CD4-positive, alpha-beta T cell treated with Interleukin-15 for 1 hour (primary cell): ENCODE measurements around the gene PIM3.
"Not testable (repeated sequence)": the region's sequence is repeated elsewhere in the genome, so short reads cannot be mapped to it uniquely, and the experiment has no call there.

ENCODE experiments used
- DNase-seq: peaks from one replicate; pipeline ENCODE4 v3.0.0-alpha.2; 2020

PIM3 gene

GRCh38 chr22:49968831-49969661, 8.5 kb downstream of the PIM3 start:
- DNase-seq = no peak

DNA sequence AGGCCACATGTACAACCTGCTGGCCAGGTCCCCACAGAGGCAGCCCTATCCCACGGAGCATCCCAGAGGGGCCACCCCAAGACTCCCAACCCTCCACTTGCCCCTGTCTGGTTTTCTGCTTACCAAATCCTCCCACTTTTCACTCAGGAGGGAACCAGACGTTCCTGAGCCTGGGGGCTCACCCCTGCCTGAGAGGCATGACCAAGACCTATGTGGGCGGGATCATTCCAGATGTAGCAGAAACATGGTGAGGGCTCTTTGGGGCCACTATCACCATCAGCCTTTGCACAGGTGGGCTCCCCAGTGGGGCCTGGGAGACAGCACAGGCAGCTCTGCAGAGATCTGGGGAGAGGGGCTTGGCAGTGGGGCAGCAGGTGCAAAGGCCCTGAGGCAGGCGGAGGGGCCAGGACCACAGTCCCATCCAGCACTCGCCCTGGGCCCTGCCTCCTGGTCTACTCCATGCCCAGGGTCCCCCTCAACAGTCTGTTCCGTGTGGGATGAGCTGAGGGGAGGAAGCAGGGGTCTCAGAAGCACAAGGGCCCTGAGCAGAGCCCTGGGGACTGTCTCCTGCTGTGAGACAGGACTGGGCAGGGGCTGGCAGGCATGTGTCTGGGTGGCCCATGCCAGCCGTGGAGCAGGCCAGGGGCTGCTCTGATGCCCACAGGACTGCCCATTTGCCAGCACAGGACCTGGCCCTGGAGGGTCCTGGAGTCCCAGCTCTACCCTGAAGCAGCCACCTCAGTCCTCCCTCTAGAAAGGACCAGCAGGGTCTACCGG, 9.4 kb downstream of the PIM3 start:
- no peak for DNase-seq

- peak; percentile 95 for DNase-seq
Measured at GRCh38 chr22:49970528-49971231, 10.1 kb downstream of the PIM3 start.

GRCh38 chr22:49971232-49972162, 10.9 kb downstream of the PIM3 start:
- DNase-seq = peak; percentile 66

DNA sequence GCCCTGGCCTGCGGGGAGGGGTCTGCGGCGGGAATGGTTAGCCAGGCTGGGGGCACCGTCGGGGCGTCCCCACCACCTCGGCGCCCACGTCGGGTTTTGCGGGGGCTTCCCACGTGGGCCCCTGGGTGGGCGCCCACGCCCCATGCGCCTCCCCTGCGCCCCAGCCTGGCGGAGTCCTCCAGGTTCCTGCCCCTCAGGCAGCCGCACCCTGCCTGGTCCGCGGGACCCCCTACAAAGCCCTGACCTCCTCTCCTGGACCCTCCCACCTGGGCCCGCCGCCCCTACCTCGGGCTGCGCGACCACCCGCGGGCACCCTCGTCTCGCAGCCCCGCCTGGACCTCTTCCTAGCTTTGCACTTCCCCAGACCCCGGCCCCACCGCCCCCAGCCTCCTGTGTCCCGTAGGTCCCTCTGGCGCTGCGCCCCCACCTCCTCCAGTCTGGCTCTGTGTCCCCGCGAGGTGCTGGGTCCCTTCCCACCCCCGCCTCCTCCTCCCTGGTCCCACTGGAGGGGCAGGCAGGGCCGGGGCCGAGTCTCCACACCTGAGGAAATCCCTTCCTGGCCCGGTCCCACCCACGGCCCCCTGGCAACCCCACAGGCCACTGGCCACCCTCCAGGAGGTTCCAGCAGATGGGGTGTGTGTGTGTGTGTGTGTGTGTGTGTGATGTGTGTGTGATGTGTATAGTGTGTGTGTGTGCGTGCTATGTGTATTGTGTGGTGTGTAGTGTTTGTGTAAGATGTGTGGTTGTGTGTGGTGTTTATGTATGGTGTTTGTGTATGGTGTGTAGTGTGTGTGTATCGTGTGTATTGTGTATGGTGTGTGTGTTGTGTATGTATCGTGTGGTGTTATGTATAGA, 11.8 kb downstream of the PIM3 start:
- DNase-seq = no peak

DNA sequence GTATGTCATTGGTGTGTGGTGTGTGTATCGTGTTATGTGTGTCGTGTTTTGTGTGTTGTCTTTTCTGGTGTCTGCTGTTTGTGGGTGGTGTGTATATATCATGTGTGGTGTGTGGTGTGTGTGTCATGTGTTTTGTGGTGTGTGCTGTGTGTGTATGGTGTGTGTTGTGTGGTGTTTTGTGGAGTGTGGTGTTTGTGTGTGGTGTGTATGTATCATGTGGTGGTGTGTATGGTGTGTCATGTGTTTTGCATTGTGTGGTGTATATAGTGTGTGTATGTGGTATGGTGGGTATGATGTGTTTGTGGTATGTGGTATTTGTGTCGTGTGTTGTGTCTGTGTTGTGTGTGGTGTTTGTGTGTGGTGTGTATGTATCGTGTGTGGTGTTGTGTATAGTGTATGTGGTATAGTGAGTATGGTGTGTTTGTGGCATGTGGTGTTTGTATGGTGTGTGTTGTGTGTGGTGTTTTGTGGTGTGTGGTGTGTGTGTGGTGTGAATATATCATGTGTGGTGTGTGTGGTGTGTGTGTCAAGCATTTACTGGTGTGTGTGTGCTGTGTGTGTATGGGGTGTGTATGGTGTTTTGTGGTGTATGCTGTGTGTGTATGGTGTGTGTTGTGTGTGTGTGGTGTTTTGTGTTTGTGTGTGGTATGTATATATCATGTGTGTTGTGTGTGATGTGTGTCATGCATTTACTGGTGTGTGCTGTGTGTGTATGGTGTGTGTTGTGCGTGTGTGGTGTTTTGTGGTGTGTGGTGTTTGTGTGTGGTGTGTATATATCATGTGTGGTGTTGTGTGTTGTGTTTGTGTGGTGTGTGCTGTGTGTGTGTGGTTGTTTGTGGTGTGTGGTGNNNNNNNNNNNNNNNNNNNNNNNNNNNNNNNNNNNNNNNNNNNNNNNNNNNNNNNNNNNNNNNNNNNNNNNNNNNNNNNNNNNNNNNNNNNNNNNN, 12.7 kb downstream of the PIM3 start:
- DNase-seq = no peak

GRCh38 chr22:49975543-49976389, 15.2 kb downstream of the PIM3 start:
- DNase-seq = no peak

GRCh38 chr22:49976439-49977175, 16.0 kb downstream of the PIM3 start:
- peak; percentile 59 for DNase-seq

- DNase-seq = no peak
Measured at GRCh38 chr22:49977578-49977977, 17.0 kb downstream of the PIM3 start.

DNA sequence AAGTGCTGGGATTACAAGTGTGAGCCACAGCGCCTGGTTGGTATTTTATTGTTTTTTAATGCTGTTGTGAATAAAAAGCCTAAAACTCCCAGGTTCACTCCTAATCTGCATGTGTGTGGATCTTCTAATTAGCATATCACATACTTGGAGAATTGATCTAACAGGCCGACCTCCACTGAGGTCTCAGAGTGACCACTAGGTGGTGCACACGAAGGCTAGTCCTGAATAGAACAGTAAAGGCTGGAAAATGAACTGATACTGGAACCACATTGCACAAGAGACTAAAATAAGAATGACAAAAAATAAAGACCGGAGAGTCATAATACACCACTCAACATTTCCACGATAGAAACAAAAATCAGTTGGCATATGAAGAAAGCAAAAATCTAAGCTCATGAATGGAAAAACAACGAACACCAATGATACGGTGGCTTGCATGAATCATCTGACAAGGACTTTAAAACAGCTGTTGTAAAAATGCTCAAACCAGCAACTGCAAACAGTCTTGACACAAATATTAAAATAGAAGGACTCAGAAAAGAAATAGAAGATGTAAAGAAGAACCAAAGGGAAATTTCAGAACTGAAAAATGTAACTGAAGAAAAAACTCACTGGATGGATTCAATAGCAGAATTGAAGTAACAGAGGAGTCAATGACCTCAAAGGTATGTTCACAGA, 19.2 kb downstream of the PIM3 start:
- no peak for DNase-seq

DNA sequence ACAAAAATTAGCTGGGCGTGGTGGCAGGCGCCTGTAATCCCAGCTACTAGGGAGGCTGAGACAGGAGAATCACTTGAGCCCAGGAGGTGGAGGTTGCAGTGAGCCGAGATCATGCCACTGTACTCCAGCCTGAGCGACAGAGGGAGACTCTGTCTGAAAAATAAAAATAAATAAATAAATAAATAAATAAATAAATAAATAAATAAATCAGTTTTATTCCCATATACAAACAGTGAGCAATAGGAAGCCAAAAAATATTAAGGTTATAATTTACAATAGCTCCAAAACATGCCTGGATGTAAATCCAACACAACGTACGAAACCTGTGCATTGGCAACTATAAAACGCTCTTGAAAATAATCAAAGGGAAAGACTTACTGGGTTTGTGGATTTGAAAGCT, 21.2 kb downstream of the PIM3 start:
- DNase-seq = not testable (repeated sequence)

DNA sequence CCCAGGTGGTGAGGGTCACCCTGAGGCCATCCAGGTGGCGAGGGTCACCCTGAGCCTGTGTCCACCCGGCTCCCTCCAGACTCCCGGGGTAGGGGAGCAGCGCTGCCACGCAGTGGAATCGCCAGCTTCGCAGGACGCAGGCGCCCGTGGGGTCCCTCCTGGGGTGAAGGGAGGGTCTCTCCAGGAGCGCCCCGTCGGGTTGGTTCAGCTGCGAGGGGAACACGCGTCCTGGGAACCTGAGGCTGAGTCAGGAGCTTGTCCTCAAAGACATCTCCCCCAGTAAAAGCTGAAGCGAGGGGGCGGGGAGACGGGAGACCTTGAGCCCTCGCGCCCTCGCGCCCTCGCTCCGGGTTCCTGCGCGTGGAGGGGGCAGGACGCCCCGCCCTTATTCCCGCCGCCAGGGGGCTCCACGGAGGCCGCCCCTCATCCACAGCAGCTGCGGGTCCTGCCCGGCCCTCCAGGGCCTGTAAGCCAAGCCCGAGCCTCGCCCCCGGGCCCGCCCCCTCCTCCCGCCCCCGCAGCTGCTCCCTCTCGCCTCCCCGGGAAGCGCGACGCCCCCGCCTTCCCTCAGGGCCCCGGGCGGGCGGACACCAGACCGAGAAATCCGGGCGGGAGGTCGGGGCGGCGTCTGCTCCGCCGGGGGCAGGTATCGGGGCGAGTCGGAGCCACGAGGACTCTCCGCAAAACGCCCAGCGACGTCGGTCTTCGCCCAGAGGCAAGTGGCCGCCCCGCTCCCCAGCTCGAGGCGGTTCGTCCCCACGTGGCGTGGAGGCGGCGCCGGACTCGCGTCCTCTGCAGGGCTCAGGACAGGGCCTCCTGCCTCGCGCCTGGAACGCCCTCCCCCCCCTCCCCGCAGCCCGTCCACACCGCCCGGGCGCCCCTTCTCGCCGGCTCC, 22.8 kb downstream of the PIM3 start:
- peak; percentile 58 for DNase-seq

- DNase-seq = no peak
Measured at GRCh38 chr22:49986325-49986724, 25.8 kb downstream of the PIM3 start.

- DNase-seq = not testable (repeated sequence)
Measured at GRCh38 chr22:49989826-49990225, 29.3 kb downstream of the PIM3 start.

DNA sequence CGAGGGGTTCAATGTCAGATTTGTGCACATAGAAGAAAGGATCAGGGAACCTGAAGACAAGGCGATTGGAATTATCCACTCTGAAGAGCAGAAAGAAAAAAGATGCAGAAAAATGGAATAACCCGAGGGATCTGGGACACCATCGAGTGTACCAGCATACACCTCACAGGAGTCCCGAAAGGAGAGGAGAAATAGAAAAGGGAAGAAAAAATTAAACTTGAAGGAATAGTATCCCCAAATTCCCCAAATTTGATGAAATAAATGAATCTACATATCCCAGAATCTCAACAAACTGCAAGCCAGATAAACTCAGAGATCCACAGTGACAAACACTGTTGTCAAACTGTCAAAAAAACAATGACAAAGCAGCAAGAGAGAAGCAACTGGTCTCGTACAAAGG, 30.6 kb downstream of the PIM3 start:
- DNase-seq = no peak

DNA sequence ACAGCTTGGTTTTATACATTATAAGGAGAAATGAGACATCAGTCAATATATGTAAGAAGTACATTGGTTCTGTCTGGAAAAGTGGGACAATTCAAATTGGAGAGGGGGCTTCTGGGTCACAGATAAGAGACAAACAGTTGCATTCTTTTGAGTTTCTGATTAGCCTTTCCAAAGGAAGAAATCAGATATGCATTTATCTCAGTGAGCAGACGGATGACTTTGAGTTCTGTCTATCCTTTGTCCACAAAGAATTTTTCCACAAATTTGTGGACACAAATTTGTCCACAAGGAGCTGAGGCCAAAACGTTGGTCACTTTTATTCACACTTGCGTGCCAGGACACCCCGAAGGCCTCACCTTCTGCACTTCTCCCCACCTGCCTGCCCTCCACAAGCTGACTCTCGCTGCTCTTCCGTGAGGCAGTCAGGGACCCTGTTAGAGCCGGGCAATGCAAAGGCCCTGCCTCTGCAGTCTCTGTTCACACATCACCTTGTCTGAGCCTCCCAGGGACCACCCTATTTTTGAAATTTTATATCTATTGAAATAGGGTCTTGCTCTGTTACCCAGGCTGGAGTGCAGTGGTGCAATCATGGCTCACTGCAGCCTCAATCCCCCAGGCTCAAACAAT, 31.4 kb downstream of the PIM3 start:
- DNase-seq = no peak
